ENCODE results near the gene RYR1. TPM values are rescaled to one million over a fixed set of nuclear protein-coding genes. Genes with fewer than 3 reads are reported as not detected.

RYR1 gene
- total and polyA plus RNA-seq, 2 of the 8 experiments (the other 6 are each of a cell fraction or from before 2014, with no cell fraction given), result 5.8 to 11.8 TPM

- TF ChIP-seq, protein P1, sequence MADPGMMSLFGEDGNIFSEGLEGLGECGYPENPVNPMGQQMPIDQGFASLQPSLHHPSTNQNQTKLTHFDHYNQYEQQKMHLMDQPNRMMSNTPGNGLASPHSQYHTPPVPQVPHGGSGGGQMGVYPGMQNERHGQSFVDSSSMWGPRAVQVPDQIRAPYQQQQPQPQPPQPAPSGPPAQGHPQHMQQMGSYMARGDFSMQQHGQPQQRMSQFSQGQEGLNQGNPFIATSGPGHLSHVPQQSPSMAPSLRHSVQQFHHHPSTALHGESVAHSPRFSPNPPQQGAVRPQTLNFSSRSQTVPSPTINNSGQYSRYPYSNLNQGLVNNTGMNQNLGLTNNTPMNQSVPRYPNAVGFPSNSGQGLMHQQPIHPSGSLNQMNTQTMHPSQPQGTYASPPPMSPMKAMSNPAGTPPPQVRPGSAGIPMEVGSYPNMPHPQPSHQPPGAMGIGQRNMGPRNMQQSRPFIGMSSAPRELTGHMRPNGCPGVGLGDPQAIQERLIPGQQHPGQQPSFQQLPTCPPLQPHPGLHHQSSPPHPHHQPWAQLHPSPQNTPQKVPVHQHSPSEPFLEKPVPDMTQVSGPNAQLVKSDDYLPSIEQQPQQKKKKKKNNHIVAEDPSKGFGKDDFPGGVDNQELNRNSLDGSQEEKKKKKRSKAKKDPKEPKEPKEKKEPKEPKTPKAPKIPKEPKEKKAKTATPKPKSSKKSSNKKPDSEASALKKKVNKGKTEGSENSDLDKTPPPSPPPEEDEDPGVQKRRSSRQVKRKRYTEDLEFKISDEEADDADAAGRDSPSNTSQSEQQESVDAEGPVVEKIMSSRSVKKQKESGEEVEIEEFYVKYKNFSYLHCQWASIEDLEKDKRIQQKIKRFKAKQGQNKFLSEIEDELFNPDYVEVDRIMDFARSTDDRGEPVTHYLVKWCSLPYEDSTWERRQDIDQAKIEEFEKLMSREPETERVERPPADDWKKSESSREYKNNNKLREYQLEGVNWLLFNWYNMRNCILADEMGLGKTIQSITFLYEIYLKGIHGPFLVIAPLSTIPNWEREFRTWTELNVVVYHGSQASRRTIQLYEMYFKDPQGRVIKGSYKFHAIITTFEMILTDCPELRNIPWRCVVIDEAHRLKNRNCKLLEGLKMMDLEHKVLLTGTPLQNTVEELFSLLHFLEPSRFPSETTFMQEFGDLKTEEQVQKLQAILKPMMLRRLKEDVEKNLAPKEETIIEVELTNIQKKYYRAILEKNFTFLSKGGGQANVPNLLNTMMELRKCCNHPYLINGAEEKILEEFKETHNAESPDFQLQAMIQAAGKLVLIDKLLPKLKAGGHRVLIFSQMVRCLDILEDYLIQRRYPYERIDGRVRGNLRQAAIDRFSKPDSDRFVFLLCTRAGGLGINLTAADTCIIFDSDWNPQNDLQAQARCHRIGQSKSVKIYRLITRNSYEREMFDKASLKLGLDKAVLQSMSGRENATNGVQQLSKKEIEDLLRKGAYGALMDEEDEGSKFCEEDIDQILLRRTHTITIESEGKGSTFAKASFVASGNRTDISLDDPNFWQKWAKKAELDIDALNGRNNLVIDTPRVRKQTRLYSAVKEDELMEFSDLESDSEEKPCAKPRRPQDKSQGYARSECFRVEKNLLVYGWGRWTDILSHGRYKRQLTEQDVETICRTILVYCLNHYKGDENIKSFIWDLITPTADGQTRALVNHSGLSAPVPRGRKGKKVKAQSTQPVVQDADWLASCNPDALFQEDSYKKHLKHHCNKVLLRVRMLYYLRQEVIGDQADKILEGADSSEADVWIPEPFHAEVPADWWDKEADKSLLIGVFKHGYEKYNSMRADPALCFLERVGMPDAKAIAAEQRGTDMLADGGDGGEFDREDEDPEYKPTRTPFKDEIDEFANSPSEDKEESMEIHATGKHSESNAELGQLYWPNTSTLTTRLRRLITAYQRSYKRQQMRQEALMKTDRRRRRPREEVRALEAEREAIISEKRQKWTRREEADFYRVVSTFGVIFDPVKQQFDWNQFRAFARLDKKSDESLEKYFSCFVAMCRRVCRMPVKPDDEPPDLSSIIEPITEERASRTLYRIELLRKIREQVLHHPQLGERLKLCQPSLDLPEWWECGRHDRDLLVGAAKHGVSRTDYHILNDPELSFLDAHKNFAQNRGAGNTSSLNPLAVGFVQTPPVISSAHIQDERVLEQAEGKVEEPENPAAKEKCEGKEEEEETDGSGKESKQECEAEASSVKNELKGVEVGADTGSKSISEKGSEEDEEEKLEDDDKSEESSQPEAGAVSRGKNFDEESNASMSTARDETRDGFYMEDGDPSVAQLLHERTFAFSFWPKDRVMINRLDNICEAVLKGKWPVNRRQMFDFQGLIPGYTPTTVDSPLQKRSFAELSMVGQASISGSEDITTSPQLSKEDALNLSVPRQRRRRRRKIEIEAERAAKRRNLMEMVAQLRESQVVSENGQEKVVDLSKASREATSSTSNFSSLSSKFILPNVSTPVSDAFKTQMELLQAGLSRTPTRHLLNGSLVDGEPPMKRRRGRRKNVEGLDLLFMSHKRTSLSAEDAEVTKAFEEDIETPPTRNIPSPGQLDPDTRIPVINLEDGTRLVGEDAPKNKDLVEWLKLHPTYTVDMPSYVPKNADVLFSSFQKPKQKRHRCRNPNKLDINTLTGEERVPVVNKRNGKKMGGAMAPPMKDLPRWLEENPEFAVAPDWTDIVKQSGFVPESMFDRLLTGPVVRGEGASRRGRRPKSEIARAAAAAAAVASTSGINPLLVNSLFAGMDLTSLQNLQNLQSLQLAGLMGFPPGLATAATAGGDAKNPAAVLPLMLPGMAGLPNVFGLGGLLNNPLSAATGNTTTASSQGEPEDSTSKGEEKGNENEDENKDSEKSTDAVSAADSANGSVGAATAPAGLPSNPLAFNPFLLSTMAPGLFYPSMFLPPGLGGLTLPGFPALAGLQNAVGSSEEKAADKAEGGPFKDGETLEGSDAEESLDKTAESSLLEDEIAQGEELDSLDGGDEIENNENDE (IDR thresholded peaks at IDR 0.05; ENCODE audit: insufficient replicate concordance, low read length), result no peak
- TF ChIP-seq USF2 (IDR thresholded peaks at IDR 0.05; ENCODE audit: low read length) (no peak), KDM5A (IDR thresholded peaks at IDR 0.05; ENCODE audit: low read length) (no peak), SIN3A (conservative IDR thresholded peaks at IDR 0.05 in 1 of 2, IDR thresholded peaks at IDR 0.05 in 1 of 2; ENCODE audit: low read depth in 1 of 2, low read length in 2 of 2) (no peak), E2F6 (IDR thresholded peaks at IDR 0.05) (no peak), FOSL1 (IDR thresholded peaks at IDR 0.05; ENCODE audit: insufficient read depth, low read depth, low read length) (no peak), TAF7 (optimal IDR thresholded peaks at IDR 0.05; ENCODE audit: borderline replicate concordance, low read depth, low read length) (no peak), POU5F1 (IDR thresholded peaks at IDR 0.05; ENCODE audit: low read depth, low read length) (no peak), HDAC2 (IDR thresholded peaks at IDR 0.05; ENCODE audit: borderline replicate concordance in 1 of 2, low read depth in 2 of 2, low read length in 2 of 2) (no peak)
These were observed 92.9 kb downstream of the RYR1 start (continued) for GRCh38 chr19:38526430-38526829.
